ENCODE measurements around the gene CCR1. TPM values are rescaled to one million over a fixed set of nuclear protein-coding genes. Genes with fewer than 3 reads are reported as not detected.
"Not testable (repeated sequence)": the region's sequence is repeated elsewhere in the genome, so short reads cannot be mapped to it uniquely, and the experiment has no call there.

The CCR1 gene
- polyA plus RNA-seq, 1 donor, result 2.4 TPM

DNA sequence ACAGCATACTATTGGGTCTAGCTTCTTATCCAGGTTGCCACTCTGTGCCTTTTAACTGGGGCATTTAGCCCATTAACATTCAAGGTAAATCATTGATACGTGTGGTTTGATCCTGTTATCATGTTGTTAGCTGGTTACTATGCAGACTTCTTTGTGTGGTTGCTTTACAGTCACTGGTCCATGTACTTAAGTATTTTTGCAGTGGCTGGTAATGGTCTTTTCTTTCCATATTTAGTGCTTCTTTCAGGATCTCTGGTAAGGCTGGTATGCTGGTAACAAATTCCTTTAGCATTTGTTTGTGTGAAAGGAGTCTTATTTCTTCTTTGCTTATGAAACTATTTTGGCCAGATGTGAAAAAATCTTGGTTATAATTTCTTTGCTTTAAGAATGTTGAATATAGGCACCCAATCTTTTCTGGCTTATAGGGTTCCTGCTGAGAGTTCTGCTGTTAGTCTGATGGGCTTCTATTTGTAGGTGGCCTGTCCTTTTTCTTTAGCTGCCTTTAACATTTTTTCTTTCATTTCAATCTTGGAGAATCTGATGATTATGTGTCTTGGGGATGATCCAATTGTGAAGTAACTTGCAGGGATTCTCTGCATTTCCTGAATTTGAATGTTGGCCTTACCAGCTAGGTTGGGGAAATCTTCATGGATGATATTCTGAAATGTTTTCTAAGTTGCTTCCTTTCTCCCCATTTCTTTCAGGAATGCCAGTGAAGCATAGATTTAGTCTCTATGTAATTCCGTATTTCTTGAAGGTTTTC is 39.3 kb downstream of the CCR1 start:
- DNase-seq (ENCODE audit: low read depth), result no peak

DNA sequence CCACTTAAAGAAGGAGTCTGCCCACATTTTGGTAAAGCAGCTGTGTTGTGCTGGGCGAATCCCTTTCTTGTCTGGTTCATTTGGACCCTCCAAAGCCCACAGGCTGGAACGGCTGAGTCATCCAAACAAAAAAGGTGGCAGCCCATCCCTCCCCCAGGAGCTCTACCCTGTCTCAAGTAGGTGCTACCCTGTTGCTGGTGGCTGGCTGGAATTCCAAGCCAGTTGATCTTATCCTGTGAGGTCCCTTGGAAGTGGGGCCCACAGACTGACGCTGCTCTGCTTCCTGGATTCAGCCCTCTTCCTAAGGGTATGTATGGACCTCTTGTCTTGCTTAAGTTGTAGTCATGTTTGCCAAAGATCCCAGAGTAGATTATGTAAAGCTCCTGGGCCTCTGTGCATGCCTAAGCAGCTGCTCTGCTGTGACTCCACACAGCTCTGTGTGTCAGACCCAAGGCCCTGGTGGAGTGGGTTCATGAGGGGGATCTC is 44.5 kb downstream of the CCR1 start:
- DNase-seq (ENCODE audit: low read depth), result no peak

DNA sequence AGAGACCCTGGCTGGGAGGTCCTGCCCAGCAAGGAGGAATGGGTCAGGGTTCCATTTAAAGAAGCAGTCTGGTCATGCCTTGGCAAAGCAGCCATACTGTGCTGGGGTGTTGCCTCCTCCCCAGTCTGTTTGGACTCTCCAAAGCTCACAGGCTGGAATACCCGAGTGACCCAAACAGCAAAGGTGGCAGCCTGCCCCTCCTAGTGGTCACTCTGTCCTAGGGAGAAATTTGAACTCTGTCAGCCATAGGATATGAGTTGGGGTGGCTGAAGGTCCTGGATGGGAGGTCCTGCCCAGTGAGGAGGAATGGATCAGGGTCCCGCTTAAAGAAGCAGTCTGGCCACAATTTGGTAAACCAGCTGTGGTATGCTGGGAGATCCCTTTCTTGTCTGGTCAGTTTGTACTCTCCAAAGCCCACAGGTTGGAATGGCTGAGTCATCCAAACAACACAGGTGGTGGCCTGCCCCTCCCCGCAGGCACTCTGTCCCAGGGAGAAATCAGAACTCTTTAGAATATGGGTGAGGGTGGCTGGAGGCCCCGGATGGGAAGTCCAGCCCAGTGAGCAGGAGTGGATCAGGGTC is 45.0 kb downstream of the CCR1 start:
- no peak for DNase-seq (ENCODE audit: low read depth)

- DNase-seq (ENCODE audit: low read depth), result not testable (repeated sequence)
These were observed 50.4 kb downstream of the CCR1 start for GRCh38 chr3:46157685-46158084.

- DNase-seq (ENCODE audit: low read depth), result no peak
These were observed 53.8 kb downstream of the CCR1 start for GRCh38 chr3:46154311-46154710.

Other genes starting within 250 kb of the CCR1 start
- gene FYCO1, start 212.5 kb downstream of the CCR1 start, polyA plus RNA-seq (ENCODE audit: insufficient read length), result 33.7 TPM
- 0.27 TPM for gene XCR1, start 180.8 kb downstream of the CCR1 start, polyA plus RNA-seq (ENCODE audit: insufficient read length)
- gene CCR3, start 34.1 kb upstream of the CCR1 start, polyA plus RNA-seq (ENCODE audit: insufficient read length), result 0.15 TPM
- 0.89 TPM for gene CCR2, start 145.8 kb upstream of the CCR1 start, polyA plus RNA-seq (ENCODE audit: insufficient read length)
- gene CCR5, start 162.6 kb upstream of the CCR1 start, polyA plus RNA-seq (ENCODE audit: insufficient read length), result 0.40 TPM
- gene CCRL2, start 198.9 kb upstream of the CCR1 start, polyA plus RNA-seq (ENCODE audit: insufficient read length), result 0.38 TPM